HG02678 (cell line): ENCODE measurements around the gene TPPP2.
A peak's percentile ranks its signal among the peaks of the same experiment; 100 is the strongest.

ENCODE experiments used
- ATAC-seq: cut with Tn5 transposase; IDR thresholded peaks from one replicate; pipeline ENCODE4 v1.9.1; 2021; ENCODE audit warnings: mild to moderate bottlenecking, moderate library complexity; ENCODE audit not compliant: unreplicated experiment

Gene TPPP2

DNA sequence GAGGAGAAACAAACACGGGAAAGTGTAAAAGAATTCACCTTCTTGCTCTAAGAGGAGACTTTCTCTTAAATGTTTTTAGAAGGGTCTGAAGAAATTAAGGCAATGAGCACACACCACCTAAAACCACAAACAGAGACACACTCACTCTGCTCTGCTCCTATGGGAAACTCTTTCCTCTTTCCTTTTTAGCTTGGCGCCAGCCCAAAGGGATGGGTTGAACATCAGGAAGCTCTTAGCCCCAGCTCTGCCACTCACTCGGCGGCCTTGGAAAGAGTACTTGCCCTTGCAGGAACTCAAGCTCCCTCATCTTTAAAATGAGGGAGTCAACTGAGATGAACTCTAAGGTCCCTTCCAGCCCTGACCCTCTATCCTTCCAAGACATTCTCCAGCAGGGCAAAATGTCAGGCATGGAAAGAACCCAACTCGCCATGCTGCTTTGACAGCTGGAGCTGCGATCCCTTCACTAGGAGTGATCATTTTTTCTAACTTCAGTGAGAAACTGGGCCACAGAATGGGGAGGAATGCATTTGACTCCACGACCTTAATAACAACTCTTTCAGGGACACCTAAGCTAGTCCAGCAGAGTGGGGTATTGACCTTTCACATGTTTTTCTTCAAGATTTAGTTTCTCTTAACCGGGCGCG lies 26.6 kb downstream of the TPPP2 start:
- ATAC-seq, result no peak

DNA sequence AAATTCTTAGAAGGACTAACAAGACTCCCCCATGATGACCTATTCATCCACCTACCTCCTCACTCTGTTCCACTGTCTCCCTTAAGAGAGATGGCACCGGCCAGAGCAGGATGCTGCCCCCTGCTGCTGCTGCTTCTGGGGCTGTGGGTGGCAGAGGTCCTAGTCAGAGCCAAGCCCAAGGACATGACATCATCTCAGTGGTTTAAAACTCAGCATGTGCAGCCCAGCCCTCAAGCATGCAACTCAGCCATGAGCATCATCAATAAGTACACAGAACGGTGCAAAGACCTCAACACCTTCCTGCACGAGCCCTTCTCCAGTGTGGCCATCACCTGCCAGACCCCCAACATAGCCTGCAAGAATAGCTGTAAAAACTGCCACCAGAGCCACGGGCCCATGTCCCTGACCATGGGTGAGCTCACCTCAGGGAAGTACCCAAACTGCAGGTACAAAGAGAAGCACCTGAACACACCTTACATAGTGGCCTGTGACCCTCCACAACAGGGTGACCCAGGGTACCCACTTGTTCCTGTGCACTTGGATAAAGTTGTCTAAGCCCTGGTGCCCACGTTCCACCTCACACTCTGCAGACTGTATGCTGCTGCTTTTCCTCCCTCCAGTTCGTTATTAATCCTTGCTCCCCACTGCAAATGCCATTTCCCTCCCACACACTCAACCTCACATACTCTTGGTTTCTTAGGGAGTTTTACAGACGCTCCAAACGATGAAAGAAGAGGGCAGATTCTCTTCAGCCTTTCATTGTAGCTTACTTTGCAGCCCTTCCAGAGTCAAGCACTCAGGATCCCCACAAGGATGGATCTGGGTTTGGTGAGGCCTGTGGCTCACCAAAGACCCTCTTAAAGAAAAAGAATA lies 28.0 kb downstream of the TPPP2 start, which contains the start of gene RNASE8:
TSS of gene RNASE8 (plus strand) at position 20 of the 873 bp plus-strand sequence. CDS start at position 91, 71 bp downstream.
- ATAC-seq, result no peak

- no peak for ATAC-seq
These were observed 28.9 kb downstream of the TPPP2 start for GRCh38 chr14:21058903-21059302.

GRCh38 chr14:21059842-21060613 lies 30.0 kb downstream of the TPPP2 start:
- no peak for ATAC-seq

DNA sequence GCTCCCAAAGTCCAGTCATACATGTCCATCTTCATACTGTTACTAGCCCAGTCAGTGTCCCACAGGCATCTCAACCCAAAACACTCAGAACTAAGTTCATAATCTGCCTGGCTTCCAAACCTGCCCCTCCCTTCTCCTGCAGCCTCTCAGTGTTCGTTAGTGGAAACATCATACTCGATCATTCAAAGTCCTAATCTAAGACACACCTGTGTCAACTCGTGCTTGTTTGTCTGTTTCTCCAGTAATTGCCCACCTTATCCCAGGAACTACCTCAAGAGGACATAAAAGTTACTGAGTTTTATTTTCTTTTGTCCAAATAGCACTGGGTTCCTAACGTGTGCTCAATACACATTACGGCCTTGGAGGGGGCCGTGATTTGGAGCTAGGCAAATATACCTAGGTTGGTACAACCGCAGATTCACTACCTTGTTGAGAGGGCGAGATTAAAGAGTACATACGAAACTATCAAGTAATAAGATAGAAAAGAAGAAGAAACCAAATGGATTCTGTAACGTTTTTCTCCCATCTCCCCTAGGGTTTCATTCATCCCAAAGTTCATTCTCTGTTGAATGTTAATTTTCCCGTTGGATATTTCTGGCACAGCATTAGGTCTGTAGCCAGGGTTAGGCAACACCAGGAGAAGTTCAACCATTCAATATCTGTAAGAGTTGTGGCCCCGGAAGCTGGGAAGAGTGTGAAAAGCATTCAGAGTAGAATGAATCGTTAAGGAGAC lies 30.8 kb downstream of the TPPP2 start:
- ATAC-seq, result no peak

- ATAC-seq, result no peak
These were observed 31.3 kb downstream of the TPPP2 start for GRCh38 chr14:21061347-21061668.

DNA sequence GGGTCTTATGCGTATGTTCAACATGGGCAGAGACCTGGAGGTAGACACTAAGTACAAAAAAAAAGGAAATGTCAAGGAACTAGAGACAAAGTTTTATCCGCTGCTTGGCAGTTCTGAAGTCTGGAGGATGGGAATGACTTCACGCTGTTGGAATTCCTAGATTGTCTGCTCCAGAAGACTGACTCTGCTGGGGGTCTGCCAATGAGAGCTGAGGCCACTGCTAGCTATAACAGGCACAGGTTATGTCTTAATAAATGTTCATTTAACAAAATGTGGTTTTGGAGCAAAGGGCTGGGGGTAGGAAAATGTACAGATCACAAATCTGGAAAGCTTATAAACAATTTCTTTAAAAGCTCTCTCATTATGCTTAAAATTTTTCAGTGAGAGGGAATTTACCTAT lies 33.5 kb downstream of the TPPP2 start:
- no peak for ATAC-seq

- no peak for ATAC-seq
These were observed 37.0 kb downstream of the TPPP2 start for GRCh38 chr14:21066882-21067502.

DNA sequence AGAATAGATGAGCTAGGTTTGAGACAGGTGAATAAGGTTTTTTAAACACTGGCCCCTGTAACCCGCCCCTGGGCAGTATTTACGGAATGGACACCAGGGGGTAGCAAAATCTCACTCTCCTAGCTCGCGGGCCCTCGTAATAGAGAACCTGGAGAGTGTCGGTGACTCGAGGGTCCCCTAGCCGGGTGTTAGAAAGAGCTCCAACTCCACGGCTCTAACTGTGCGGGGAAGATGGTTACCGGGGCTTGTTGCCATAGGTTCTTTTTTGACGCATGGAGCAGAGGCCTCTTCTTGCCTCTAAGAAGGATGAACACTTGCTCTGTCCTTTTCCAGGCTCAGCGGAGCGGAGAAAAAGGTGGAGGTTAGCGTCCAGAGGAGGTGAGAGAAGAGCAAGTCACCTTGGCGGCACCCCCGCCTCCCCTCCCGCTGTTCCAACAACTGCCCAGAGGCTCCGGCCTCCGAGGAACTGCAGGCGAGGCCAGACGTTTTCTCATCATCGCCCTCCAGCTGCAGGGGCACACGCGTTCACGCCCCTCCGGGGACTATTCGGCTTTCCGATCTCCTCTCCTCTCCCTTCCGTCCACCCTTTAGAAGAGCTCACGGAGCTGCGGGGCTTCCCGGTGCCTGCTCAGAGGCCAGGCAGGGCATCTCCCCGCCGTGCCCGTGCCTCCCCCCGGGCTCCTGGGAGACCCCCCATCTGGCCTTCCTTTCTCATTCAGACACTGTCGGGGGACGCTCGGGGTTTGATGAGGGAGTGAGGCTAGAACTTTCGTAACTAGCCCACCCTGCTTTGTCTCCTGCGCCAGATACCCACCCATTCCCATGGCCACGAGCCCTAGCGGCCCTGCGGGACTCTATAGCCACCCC lies 38.7 kb downstream of the TPPP2 start:
- no peak for ATAC-seq

GRCh38 chr14:21069388-21070082 lies 39.5 kb downstream of the TPPP2 start:
- no peak for ATAC-seq

DNA sequence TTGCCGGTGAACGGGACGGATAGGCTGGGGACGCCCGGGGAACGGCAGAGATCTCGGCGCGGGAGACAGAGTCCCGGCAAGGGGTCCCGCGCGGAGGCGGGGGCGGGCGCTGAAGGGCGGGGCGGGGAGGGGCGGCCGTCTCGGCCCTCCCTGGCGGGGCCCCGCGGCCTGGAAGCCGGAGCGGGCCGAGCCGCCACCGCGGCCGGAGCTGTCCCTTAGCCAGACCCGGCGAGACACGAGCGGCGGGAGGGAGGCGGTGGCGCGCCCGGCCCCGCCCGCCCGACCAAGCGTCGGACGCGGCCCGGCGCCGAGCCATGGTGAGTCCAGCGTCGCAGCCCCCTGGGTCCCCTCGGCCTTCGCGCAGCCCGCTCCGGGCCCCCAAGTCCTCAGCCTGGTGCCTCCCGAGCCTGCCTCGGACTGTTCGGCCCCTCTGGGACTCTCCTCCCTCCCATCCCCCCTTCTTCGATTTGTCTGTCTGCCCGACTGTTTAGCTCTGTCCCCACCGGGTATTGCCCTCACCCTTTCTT lies 40.1 kb downstream of the TPPP2 start, which contains the start of gene ARHGEF40:
TSS of gene ARHGEF40 (plus strand) at position 222 of the 527 bp plus-strand sequence. CDS start at position 315, 93 bp downstream.
- no peak for ATAC-seq

- peak; percentile 12 for ATAC-seq
These were observed 40.7 kb downstream of the TPPP2 start for GRCh38 chr14:21070610-21071224.

DNA sequence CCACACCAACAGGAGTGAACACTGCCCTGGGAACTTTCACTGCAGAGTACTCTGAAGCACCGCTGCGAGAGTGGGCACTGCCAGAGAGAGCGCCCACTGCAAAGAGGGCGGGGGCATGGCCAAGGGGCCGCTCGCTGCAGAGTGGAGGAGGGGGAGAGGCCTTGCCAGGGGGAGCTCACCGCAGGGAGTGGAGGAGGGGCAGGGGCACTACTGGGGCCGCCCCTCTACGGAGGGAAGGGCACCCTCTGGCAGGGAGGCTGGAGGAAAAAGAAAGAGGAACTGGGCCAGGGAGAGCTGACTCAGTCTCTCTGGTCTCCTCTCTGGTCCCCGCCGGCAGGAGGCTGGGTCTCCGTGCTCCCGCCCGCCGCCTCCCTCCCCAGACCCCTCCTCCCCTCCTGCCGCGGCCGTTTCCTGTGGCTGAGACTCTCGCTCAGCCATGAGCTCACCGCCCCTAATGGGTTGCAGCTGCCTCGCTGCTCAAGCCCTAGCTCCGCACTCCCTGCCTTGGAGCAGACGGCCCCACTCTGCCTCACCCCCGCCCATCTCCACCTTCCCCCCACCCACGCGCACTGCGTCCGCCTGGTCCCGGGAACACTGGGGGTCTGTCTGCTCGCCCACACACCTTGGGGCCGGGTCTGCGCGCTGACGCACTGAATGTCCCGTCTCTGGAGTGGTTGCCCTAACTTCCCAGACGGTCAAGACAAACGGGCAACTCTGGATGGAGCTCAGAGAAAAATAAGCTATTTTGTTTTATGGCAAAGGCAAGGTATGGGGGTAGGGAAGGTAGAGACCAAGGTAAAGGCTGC lies 41.4 kb downstream of the TPPP2 start:
- ATAC-seq, result peak; percentile 73

DNA sequence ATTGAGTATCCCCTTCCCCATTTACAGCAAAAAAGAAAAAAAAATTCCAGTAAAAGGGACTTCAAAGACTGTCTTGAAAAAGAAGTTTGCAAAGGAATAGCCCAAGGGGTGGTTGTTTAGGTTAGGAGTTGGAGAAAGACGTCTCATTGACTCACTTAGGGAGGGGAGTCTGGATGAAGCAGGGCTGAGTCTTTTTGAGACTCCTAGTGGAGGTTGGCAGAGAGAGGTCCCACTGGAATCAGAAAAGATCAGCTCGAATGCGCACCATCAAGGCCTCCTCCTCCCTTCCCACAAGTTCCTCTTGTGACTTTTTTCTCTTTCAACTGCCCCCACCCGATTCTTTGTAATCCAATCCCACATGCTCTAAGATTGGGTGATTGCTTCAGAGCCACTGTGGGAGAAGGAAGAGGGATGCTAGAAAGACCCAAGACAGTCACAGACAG lies 42.0 kb downstream of the TPPP2 start:
- ATAC-seq, result no peak

DNA sequence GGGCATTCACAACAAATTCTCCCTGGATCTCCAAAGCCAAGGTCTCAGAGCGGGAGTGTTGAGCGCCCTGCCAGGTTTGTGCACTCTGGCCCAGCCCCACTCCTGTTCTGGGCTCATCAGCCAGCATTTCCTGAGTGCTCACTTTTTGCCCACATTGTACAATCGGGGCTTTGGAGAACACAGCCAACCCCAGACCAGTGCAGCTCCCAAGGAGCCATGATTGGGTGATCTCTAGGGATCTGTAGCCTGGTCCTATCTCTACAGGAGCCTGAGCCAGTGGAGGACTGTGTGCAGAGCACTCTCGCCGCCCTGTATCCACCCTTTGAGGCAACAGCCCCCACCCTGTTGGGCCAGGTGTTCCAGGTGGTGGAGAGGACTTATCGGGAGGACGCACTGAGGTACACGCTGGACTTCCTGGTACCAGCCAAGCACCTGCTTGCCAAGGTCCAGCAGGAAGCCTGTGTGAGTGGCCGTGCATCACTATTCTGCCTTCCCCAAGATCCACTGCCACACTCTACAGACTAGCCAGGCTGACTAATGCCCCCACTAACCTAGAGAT lies 42.8 kb downstream of the TPPP2 start:
- no peak for ATAC-seq

DNA sequence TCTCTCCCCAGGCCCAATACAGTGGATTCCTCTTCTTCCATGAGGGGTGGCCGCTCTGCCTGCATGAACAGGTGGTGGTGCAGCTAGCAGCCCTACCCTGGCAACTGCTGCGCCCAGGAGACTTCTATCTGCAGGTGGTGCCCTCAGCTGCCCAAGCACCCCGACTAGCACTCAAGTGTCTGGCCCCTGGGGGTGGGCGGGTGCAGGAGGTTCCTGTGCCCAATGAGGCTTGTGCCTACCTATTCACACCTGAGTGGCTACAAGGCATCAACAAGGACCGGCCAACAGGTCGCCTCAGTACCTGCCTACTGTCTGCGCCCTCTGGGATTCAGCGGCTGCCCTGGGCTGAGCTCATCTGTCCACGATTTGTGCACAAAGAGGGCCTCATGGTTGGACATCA lies 43.9 kb downstream of the TPPP2 start:
- no peak for ATAC-seq
